Measurements from ENCODE around the gene CDH4.

Gene CDH4

GRCh38 chr20:61905781-61906523 is 653.9 kb downstream of the CDH4 start:
- FAIRE-seq (no peak), DNase-seq (ENCODE audit: insufficient read length, low spot score) (no peak)

DNA sequence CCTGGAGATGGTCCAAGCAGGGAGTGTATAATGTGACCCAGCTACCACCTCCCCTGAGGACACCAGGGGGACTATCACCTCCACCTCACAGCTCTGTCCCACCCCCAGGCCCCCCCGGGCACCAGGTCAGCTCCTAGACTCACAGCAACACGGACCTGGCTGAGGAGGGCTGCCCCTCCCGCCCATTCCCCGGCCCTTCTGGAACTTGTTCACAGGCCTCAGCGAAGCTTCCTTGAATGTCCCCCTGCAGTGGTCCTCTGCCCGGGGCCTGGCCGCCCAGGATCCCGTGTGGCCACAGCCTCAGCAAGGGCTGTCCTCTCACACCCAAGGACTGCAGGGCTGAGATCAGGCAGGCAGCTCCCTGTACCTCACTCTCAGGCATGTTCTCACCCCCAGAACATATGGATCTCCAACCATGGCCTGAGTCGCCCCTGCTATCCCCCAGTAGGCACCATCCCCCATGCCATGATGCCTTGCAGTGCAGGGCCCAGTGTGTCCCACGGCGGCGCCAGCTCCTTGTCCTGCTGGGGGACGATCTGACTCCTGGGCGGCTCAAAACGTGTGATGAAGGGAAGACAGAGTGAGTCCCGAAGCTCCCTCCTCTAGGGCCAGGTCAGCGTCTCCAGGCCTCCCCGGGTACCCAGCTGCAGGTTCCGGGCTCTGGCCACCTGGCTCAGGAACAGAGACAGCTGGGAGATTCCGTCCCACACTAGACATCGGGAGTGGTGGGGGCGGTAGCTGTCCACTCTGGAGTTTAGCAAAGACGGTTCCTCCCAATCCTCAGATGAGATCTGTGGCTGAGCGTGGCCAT is 655.2 kb downstream of the CDH4 start:
- no peak for FAIRE-seq

GRCh38 chr20:61908057-61909026 is 656.3 kb downstream of the CDH4 start:
- no peak for FAIRE-seq
- no peak for DNase-seq (ENCODE audit: insufficient read length, low spot score)

More for the DNA sequence above, 655.2 kb downstream of the CDH4 start:
- no peak for DNase-seq (ENCODE audit: insufficient read length, low spot score)

DNA sequence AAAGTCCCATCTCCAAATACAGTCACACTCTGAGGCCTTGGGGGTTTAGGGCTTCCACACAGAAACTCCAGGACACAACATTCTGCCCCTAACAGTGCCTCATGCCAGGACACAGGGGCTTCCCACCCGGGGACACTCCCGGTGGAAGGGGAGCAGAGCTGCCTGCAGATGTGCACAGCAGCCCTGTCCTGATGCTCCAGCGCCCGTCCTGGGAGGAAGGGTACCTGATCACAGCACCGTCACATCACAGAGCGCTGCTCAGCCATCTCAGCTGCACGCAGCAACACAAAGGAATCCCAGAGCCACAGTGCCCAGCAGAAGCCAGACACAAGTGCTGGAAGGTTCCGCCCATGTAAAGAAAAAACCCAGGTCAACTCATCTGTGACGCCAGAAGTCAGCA is 657.0 kb downstream of the CDH4 start:
- no peak for FAIRE-seq
- DNase-seq (ENCODE audit: insufficient read length, low spot score): no peak

- DNase-seq (ENCODE audit: insufficient read length, low spot score) (no peak), FAIRE-seq (no peak)
Measured at GRCh38 chr20:61909821-61910220, 657.8 kb downstream of the CDH4 start.

GRCh38 chr20:61911824-61912223 is 659.8 kb downstream of the CDH4 start:
- no peak for FAIRE-seq

DNA sequence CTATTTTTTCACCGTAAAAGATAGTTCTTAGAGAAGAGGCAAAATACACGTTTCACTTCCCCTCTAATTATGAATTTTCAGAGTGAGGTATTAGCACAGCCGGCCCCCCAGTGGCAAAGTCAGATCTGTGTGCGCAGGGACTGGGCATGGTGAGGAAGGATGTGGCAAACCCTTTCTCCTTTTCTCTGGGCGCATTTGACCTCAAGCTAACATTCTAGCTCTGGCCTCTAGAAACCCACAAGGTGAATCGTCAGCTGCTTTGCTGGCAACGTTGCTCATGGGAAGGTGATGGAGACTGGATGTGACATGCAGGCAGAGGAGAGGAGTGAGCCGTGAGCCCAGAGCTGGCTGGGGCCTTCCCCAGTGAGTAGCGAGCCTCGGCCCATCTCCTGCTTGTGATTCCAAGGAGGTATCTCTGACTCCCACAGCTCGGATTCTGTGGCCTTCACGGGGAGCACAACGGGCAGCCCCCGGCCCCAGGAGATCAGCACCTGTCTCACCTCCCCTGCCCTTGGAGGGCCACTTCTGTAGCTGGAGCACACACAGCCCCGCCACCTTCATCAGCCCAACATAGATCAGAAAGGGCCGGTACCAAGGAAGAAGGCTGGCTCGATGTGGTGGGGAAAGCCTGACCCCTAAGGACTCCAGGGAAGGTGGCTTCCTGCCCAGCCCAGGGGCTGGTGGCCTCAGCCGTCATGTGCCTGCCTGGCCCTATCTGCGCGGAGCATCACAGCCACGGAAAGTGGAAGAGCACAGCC is 660.8 kb downstream of the CDH4 start:
- FAIRE-seq: no peak
- no peak for DNase-seq (ENCODE audit: insufficient read length, low spot score)

More at GRCh38 chr20:61911824-61912223, 659.8 kb downstream of the CDH4 start:
- DNase-seq (ENCODE audit: insufficient read length, low spot score): no peak

- no peak for DNase-seq (ENCODE audit: insufficient read length, low spot score)
- FAIRE-seq: no peak
Measured at GRCh38 chr20:61913423-61914225, 661.6 kb downstream of the CDH4 start.

- no peak for DNase-seq (ENCODE audit: insufficient read length, low spot score)
- no peak for FAIRE-seq
Measured at GRCh38 chr20:61915101-61915500, 663.0 kb downstream of the CDH4 start.

DNA sequence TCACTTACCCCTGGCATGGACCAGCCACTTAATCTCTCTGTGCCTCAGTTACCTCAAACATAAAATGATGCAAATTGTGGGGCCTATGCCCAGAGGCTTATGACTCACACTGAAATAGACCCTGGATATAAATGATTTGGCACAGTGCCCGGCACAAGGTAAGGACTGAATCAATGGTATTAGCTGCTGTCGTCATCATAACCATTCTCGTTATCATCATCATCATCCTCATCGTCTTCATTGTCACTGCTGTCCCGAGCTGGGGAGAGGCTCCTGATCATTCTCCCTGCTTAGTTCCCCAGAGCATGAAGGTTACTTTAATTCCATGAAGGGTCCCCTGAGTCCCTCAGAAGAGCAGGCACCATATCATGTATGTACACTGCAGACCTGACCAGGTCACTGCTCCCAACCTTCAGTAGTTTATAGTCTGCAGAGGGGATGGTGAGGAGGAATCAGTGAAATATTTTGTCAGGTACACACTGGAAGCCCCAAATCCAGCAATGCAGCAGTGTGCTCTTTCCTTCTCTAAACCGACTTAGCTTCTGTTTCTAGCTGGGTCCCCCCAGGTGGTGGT is 664.3 kb downstream of the CDH4 start:
- DNase-seq (ENCODE audit: insufficient read length, low spot score) (no peak), FAIRE-seq (no peak)

GRCh38 chr20:61917474-61918145 is 665.5 kb downstream of the CDH4 start:
- DNase-seq (ENCODE audit: insufficient read length, low spot score) (no peak), FAIRE-seq (no peak)

DNA sequence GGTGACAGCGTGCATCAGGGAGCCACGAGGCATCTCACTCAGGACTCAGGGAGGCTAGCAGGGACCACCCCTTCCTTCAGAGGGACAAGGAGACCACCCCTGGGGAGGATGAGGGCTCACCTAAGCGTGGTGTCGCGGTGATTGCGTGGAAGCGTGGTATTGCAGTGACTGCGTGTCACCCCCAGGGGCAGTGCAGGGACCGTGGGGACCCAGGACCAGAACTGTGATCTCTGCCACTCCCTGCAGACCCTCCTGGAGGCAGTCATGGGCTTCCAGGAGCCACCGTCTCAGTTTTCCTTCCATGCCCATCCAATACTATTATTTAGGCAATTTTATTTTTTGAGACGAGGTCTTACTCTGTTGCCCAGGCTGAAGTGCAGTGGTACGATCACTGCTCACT is 666.5 kb downstream of the CDH4 start:
- FAIRE-seq (no peak), DNase-seq (ENCODE audit: insufficient read length, low spot score) (no peak)

GRCh38 chr20:61919239-61919638 is 667.2 kb downstream of the CDH4 start:
- DNase-seq (ENCODE audit: insufficient read length, low spot score) (no peak), FAIRE-seq (no peak)

GRCh38 chr20:61919675-61920365 is 667.8 kb downstream of the CDH4 start:
- DNase-seq (ENCODE audit: insufficient read length, low spot score) (no peak), FAIRE-seq (no peak)

DNA sequence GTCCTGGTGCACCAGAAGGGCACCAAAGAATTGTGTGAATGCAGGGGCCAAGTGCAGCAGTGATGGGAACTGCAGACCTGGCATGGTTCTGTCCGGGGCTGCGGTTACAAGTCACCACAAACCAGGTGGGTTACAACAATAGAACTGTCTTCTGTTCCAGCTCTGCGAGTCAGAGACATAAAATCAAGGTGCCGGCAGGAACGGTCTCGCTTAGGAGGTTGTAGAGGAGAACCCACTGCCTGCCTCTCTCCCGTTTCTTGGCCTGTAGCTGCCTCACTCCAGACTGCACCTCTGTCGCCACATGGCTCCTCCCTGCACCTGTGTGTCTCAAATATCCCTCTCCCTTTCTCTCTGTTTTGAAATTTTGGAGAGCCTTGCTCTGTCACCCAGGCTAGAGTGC is 670.4 kb downstream of the CDH4 start:
- no peak for FAIRE-seq

GRCh38 chr20:61922936-61923335 is 670.9 kb downstream of the CDH4 start:
- no peak for FAIRE-seq
- no peak for DNase-seq (ENCODE audit: insufficient read length, low spot score)

More for the DNA sequence above, 670.4 kb downstream of the CDH4 start:
- no peak for DNase-seq (ENCODE audit: insufficient read length, low spot score)

DNA sequence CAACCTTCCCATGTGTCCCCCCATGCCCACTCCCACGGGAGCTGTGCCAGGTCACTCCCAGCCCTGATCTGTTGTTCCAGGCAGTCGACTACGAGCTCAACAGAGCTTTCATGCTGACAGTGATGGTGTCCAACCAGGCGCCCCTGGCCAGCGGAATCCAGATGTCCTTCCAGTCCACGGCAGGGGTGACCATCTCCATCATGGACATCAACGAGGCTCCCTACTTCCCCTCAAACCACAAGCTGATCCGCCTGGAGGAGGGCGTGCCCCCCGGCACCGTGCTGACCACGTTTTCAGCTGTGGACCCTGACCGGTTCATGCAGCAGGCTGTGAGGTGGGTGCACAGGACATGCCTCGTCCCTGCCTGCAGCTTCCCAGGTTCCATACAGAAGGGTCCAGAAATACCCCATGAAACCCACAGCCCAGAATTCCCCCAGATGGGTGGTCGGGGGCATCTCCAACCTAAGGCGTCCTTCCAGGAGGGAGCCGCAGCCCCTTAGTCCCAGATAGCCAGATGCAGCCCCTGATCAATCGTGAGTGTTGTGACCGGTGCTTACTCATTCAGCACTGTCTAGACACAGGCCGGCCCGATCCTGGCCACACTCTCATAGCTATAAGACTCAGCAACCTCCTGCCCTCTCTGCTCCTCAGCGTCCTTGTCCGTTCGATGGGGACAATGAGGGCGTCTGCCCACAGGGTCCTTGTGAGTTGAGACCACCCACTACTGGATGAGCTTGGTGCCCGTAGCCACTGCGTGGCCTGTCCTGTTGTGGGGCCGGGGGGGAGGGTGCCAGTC is 671.5 kb downstream of the CDH4 start:
- no peak for DNase-seq (ENCODE audit: insufficient read length, low spot score)
- FAIRE-seq: no peak

Data from GM19239 (cell line).